ENCODE measurements around the gene HRG.

The HRG gene

DNA sequence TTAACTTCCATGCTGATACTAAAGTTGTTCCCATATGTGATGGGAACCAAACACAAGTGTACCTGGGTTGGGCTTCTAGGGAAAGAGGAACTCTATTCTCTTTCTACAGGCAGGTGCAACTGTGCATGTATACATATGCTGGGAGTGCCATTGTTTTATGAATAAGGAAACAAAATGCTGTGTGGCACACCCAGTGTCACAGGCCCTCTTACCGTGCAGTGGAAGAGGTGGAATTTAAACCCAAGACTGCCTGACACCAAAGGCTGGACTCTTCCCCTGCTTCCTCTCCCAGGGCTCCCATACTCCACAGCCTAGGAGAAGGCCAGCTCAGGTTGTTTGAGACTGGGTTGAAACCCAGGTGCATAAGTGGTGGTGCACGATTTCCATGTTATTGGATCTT, 27.6 kb upstream of the HRG start:
- TF ChIP-seq, protein P1, sequence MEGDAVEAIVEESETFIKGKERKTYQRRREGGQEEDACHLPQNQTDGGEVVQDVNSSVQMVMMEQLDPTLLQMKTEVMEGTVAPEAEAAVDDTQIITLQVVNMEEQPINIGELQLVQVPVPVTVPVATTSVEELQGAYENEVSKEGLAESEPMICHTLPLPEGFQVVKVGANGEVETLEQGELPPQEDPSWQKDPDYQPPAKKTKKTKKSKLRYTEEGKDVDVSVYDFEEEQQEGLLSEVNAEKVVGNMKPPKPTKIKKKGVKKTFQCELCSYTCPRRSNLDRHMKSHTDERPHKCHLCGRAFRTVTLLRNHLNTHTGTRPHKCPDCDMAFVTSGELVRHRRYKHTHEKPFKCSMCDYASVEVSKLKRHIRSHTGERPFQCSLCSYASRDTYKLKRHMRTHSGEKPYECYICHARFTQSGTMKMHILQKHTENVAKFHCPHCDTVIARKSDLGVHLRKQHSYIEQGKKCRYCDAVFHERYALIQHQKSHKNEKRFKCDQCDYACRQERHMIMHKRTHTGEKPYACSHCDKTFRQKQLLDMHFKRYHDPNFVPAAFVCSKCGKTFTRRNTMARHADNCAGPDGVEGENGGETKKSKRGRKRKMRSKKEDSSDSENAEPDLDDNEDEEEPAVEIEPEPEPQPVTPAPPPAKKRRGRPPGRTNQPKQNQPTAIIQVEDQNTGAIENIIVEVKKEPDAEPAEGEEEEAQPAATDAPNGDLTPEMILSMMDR (IDR thresholded peaks at IDR 0.05), result no peak
- no peak for DNase-seq (ENCODE audit: low spot score)
- no peak overlapping the region for H3K27ac ChIP-seq

DNA sequence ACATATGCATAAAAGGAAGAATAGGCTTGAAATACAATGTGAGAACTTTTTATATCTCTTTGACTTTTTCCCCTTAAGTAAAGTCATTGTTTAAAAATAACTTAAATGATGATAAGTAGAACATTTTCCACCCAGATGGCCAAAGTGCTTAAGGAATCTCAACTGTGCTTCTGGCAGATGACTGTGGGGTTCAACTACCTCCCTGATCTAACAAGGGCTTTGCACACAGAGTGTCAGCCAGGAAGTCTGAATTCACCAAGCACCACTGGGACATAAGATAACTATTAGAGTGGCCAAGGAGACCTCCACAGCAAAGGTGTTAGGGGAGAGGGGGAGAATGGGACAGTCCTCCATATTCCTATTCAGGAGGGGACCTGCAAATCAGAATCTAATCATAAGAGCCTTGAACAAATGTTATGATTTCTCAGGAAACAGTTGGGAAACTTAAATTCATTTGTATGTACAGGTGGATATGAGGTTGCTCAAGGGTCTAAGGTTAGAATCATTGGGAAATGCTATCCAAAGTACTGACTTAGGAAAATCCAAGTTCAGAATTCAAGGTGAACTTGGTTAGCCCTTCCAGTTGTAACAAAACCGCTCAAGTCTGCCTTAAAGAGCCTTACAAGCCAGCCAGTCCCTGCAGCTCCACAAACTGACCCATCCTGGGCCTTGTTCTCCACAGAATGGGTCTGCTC, 25.9 kb upstream of the HRG start, which contains the start of gene FETUB:
FETUB (plus strand) TSS at position 622 of the 695 bp plus-strand sequence; CDS start at position 684, 62 bp downstream.
- no peak within 1 kb of the TSS for H3K27ac ChIP-seq

More for the DNA sequence above, 27.6 kb upstream of the HRG start:
- H3K4me3 ChIP-seq, result no peak overlapping the region

DNA sequence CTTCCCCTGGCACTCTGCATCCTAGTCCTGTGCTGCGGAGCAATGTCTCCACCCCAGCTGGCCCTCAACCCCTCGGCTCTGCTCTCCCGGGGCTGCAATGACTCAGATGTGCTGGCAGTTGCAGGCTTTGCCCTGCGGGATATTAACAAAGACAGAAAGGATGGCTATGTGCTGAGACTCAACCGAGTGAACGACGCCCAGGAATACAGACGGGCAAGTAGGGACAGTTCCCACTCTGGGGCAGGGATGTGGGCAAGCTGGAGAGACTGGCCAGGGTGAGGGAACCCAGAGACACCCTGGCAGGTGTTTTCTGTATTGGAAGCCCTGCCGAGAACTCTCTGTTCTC, 25.4 kb upstream of the HRG start:
- TF ChIP-seq, protein P1 (IDR thresholded peaks at IDR 0.05), result no peak
- no peak for DNase-seq (ENCODE audit: low spot score)
- Histone ChIP-seq H3K4me3 (no peak overlapping the region), H3K27ac (no peak overlapping the region)

More for the DNA sequence above, 25.9 kb upstream of the HRG start, which contains the start of gene FETUB:
- TF ChIP-seq, protein P1 (IDR thresholded peaks at IDR 0.05), result no peak
- DNase-seq (ENCODE audit: low spot score), result no peak
- H3K4me3 ChIP-seq, result no peak within 1 kb of the TSS

DNA sequence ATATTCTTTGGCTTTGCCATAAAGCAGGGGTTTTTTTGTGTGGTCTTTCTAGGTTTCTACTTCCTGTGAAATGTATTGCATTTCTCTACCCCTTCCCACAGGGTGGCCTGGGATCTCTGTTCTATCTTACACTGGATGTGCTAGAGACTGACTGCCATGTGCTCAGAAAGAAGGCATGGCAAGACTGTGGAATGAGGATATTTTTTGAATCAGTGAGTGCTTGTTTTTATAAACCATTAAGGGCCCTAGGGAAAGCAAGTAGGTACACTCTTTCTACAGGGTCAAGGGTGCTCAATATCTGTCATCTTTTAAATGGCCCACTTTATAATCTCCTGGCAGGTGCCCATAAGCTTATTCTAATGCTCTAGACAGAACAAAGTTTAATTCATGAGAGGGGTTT, 24.9 kb upstream of the HRG start:
- TF ChIP-seq, protein P1 (IDR thresholded peaks at IDR 0.05), result no peak
- H3K27ac ChIP-seq, result no peak overlapping the region
- DNase-seq (ENCODE audit: low spot score), result no peak
- H3K4me3 ChIP-seq, result no peak overlapping the region

DNA sequence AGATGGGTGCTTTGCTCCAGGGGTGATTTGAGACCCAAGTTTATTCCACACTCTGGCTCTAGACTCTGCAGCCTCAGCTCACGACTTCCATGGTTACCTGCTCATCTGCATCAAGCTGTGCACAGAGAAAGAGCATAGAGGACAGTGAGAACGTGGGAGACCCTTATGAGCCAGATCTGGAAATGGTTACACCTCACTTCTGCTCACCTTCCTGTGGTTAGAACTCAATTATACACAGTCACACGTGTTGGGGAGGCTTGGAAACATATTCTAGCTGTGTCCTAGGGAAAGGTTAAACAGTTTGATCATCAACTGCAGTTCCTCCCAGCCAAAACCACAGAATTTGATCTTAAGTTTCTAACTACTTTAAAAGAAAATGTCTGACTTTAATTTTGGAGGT, 23.8 kb upstream of the HRG start:
- no peak overlapping the region for H3K4me3 ChIP-seq
- no peak overlapping the region for H3K27ac ChIP-seq
- TF ChIP-seq, protein P1 (IDR thresholded peaks at IDR 0.05), result no peak
- DNase-seq (ENCODE audit: low spot score), result no peak

DNA sequence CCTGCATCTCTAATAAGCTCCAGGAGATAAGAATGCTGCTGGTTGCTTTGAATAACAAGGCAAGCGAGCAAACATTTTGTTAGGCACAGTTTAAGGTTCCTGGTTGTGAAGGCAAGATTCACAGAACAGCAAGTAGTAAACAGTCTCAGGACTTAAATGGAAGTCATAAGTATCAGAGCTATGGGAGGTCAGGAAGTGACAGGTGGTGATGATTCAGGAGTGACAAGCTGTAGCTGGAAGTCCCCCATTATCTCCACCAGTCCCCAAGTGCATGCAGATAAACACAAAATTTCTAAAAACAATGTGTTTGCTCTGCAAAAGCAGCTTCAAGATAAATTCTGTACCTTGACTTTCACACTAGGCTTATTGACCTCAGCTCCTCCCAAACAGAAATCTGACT, 22.3 kb upstream of the HRG start:
- TF ChIP-seq, protein P1 (IDR thresholded peaks at IDR 0.05), result no peak
- Histone ChIP-seq H3K27ac (no peak overlapping the region), H3K4me3 (no peak overlapping the region)
- no peak for DNase-seq (ENCODE audit: low spot score)

DNA sequence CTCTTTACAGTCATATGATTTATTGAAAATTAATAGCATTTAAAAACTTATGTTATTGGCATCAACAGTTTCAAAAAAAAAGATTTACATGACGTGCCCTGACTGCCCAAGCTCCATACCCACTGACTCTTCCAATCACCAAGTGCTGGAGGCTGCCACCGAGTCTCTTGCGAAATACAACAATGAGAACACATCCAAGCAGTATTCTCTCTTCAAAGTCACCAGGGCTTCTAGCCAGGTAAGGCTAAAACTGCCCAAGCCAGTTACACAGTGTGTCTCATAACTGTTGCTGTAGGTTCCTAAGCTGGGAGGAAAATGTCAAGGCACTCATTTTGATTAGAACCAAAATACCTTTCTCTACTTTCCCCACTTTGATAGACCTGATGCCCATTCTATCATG, 21.1 kb upstream of the HRG start:
- Histone ChIP-seq H3K4me3 (no peak overlapping the region), H3K27ac (no peak overlapping the region)
- TF ChIP-seq, protein P1 (IDR thresholded peaks at IDR 0.05), result no peak
- DNase-seq (ENCODE audit: low spot score), result no peak
